Osteocyte (in vitro differentiated cells): Measurements from ENCODE around the gene ZNF823. TPM values are rescaled to one million over a fixed set of nuclear protein-coding genes. Genes with fewer than 3 reads are reported as not detected.
A peak's percentile ranks its signal among the peaks of the same experiment; 100 is the strongest.
"Not testable (repeated sequence)": the region's sequence is repeated elsewhere in the genome, so short reads cannot be mapped to it uniquely, and the experiment has no call there.

Experiments
- DNase-seq: peaks from one replicate; pipeline ENCODE4 v3.0.0; 2021; ENCODE audit warnings: mixed read lengths; ENCODE audit not compliant: unreplicated experiment; ENCODE audit errors: extremely low spot score
- H3K27ac Mint-ChIP-seq: one replicate; pipeline ENCODE4 v1.8.0; 2021; ENCODE audit warnings: mild to moderate bottlenecking, mixed read lengths; ENCODE audit not compliant: unreplicated experiment
- H3K27me3 Mint-ChIP-seq: one replicate; pipeline ENCODE4 v1.8.0; 2021; ENCODE audit warnings: mixed read lengths; ENCODE audit not compliant: unreplicated experiment
- H3K36me3 Mint-ChIP-seq: one replicate; pipeline ENCODE4 v1.8.0; 2021; ENCODE audit warnings: mixed read lengths; ENCODE audit not compliant: unreplicated experiment
- H3K4me1 Mint-ChIP-seq: one replicate; pipeline ENCODE4 v1.8.0; 2021; ENCODE audit warnings: mixed read lengths; ENCODE audit not compliant: unreplicated experiment
- H3K4me3 Mint-ChIP-seq: one replicate; pipeline ENCODE4 v1.8.0; 2021; ENCODE audit warnings: mild to moderate bottlenecking, moderate library complexity, mixed read lengths; ENCODE audit not compliant: unreplicated experiment
- H3K9me3 Mint-ChIP-seq: one replicate; pipeline ENCODE4 v1.8.0; 2021; ENCODE audit warnings: mixed read lengths; ENCODE audit not compliant: unreplicated experiment
- total RNA-seq: library from RNA; stranded (reverse); gene quantifications from 2 replicates; pipeline ENCODE4 v1.2.1, GENCODE V29; 2021
- TF ChIP-seq, protein P1 (sequence below): fragments of 200-600 bp; sonication (generic); IDR thresholded peaks from 2 replicates; pipeline ENCODE4 v1.5.0; 2021; ENCODE audit warnings: antibody characterized with exemption, mild to moderate bottlenecking, moderate library complexity

ZNF823 gene
- total RNA-seq, 1 donor from 2014 or later = 4.1 TPM

- Mint-ChIP-seq H3K9me3 (peaks cover 43% of the 10 kb centered on the region), H3K4me1 (no peaks in the 10 kb centered on the region), H3K27me3 (no peaks in the 10 kb centered on the region), H3K4me3 (no peak overlapping the region), H3K27ac (no peak overlapping the region), H3K36me3 (peaks cover 76% of the 10 kb centered on the region)
- TF ChIP-seq, protein P1, sequence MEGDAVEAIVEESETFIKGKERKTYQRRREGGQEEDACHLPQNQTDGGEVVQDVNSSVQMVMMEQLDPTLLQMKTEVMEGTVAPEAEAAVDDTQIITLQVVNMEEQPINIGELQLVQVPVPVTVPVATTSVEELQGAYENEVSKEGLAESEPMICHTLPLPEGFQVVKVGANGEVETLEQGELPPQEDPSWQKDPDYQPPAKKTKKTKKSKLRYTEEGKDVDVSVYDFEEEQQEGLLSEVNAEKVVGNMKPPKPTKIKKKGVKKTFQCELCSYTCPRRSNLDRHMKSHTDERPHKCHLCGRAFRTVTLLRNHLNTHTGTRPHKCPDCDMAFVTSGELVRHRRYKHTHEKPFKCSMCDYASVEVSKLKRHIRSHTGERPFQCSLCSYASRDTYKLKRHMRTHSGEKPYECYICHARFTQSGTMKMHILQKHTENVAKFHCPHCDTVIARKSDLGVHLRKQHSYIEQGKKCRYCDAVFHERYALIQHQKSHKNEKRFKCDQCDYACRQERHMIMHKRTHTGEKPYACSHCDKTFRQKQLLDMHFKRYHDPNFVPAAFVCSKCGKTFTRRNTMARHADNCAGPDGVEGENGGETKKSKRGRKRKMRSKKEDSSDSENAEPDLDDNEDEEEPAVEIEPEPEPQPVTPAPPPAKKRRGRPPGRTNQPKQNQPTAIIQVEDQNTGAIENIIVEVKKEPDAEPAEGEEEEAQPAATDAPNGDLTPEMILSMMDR = no peak
- DNase-seq = no peak
These were observed 42.7 kb upstream of the ZNF823 start for GRCh38 chr19:11781295-11782057.

GRCh38 chr19:11780431-11781020 is 41.8 kb upstream of the ZNF823 start:
- no peaks in the 10 kb centered on the region for H3K27me3 Mint-ChIP-seq
- H3K36me3 Mint-ChIP-seq = peaks cover 79% of the 10 kb centered on the region
- H3K27ac Mint-ChIP-seq = no peak overlapping the region
- H3K4me3 Mint-ChIP-seq = no peak overlapping the region
- peaks cover 50% of the 10 kb centered on the region for H3K9me3 Mint-ChIP-seq
- H3K4me1 Mint-ChIP-seq = no peaks in the 10 kb centered on the region
- TF ChIP-seq, protein P1 = no peak
- no peak for DNase-seq

DNA sequence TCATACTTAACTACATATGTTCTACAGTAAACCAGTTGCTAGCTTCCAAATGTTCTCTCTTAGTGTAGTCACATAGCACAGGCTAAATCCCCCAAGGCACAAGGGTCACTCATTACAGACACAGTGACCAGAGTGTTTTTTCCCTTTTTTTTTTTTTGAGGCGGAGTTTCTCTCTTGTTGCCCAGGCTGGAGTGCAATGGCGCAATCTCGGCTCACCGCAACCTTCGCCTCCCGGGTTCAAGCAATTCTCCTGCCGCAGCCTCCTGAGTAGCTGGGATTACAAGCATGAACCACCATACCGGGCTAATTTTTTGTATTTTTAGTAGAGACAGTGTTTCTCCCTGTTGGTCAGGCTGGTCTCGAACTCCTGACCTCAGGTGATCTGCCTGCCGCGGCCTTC is 37.9 kb upstream of the ZNF823 start:
- H3K27ac Mint-ChIP-seq, H3K4me3 Mint-ChIP-seq, H3K4me1 Mint-ChIP-seq, DNase-seq, H3K27me3 Mint-ChIP-seq: not testable (repeated sequence)
- Mint-ChIP-seq H3K9me3 (peaks cover 57% of the 10 kb centered on the region), H3K36me3 (peaks cover 78% of the 10 kb centered on the region)

DNA sequence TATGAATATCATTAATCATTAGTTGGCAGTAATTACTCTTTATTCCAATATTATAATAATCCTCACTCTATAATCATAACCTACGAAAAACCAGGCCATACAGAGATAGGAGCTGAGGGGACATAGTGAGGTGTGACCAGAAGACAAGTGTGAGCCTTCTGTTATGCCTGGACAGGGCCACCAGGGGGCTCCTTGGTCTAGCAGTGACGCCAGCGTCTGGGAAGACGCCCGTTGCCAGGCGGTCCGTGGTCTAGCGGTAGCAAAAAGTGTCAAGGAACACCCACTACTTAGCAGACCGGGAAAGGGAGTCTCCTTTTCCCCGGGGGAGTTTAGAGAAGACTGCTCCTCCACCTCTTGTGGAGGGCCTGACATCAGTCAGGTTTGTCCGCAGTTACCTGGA is 32.8 kb upstream of the ZNF823 start:
- Mint-ChIP-seq H3K9me3 (peaks cover 42% of the 10 kb centered on the region), H3K36me3 (peaks cover 41% of the 10 kb centered on the region), H3K4me1 (peaks cover 15% of the 10 kb centered on the region)
- H3K27me3 Mint-ChIP-seq, H3K4me3 Mint-ChIP-seq, DNase-seq, H3K27ac Mint-ChIP-seq: not testable (repeated sequence)

- Mint-ChIP-seq H3K4me1 (peaks cover 18% of the 10 kb centered on the region), H3K27ac (no peak overlapping the region), H3K36me3 (peaks cover 34% of the 10 kb centered on the region), H3K9me3 (peaks cover 35% of the 10 kb centered on the region), H3K4me3 (no peak overlapping the region), H3K27me3 (no peaks in the 10 kb centered on the region)
- TF ChIP-seq, protein P1 = no peak
- no peak for DNase-seq
These were observed 31.2 kb upstream of the ZNF823 start for GRCh38 chr19:11769995-11770394.

GRCh38 chr19:11767633-11768133 is 28.9 kb upstream of the ZNF823 start:
- Mint-ChIP-seq H3K27ac (peak overlapping the region; percentile 100), H3K36me3 (peaks cover 17% of the 10 kb centered on the region), H3K4me1 (peaks cover 18% of the 10 kb centered on the region), H3K4me3 (peak overlapping the region; percentile 100), H3K27me3 (peaks cover 10% of the 10 kb centered on the region), H3K9me3 (peaks cover 27% of the 10 kb centered on the region)
- TF ChIP-seq, protein P1 = no peak
- DNase-seq = no peak
